GM12878 (cell line): ENCODE results near the gene EXO5.

Source experiments
- KDM1A ChIP-seq: fragments of 200-600 bp; sonication (generic); IDR thresholded peaks from 2 replicates; pipeline ENCODE4 v1.6.1; 2016; ENCODE audit warnings: borderline replicate concordance
- MXI1 ChIP-seq: fragments of 150-350 bp; IDR thresholded peaks from 2 replicates; pipeline ENCODE4 v1.6.1; 2011; ENCODE audit warnings: low read depth, mild to moderate bottlenecking, inconsistent platforms, low read length, improper control_type of control experiment
- NRF1 ChIP-seq: conservative IDR thresholded peaks from 2 replicates; pipeline ENCODE4 v1.6.1; 2011; ENCODE audit warnings: mild to moderate bottlenecking, low read depth, low read length, improper control_type of control experiment
- POLR2A ChIP-seq: IDR thresholded peaks from 2 replicates; pipeline ENCODE4 v1.6.1; 2011; ENCODE audit warnings: low read depth, mild to moderate bottlenecking, low read length
- SRF ChIP-seq, 2 experiments: IDR thresholded peaks; 2 replicates each; pipeline ENCODE4 v1.6.1; 2011; ENCODE audit warnings: low read depth in 2 of 2, low read length in 2 of 2, mild to moderate bottlenecking in 1 of 2, moderate library complexity in 1 of 2
- TBL1XR1 ChIP-seq: IDR thresholded peaks from 2 replicates; pipeline ENCODE4 v1.6.1; 2012; ENCODE audit warnings: low read depth, low read length, improper control_type of control experiment
- TCF7 ChIP-seq: IDR thresholded peaks from 2 replicates; pipeline ENCODE4 v1.6.1; 2014; ENCODE audit warnings: antibody characterized with exemption, borderline replicate concordance
- TF ChIP-seq, protein P1 (sequence below), 3 experiments: IDR thresholded peaks in 2 of 3; conservative IDR thresholded peaks in 1 of 3; 2 replicates each; pipeline ENCODE4 v1.5.1; 2011; ENCODE audit warnings: low read depth in 3 of 3, low read length in 3 of 3, mild to moderate bottlenecking in 3 of 3, control low read depth in 2 of 3, moderate library complexity in 2 of 3, inconsistent platforms in 1 of 3, mixed read lengths in 1 of 3; ENCODE audit not compliant: control insufficient read depth in 2 of 3, insufficient read depth in 1 of 3; ENCODE audit errors: extremely low read depth in 1 of 3
- TF ChIP-seq, protein P2 (sequence below): IDR thresholded peaks from 2 replicates; pipeline ENCODE4 v1.6.1; 2011; ENCODE audit warnings: borderline replicate concordance, low read depth, mild to moderate bottlenecking, moderate library complexity, low read length; ENCODE audit not compliant: insufficient read depth, poor library complexity, severe bottlenecking

DNA sequence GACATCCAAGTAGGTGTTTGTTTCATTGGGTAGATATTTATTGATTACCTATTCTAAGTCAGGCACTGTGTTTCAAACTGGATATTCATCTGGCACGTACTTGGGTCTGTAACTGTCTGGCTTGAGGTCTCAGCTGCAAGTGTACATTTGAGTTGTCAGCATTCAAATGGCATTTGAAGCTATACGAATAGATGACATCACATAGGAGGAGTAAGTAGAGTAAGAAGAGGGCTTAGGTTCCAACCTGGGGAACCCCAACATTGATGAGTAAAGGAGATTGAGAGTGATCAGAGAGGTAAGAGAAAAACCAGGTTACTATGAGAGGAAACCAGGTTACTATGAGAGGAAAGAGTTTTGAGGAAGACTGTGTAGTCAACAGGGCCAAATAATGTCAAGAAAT lies 53.6 kb downstream of the EXO5 start:
- TF ChIP-seq TBL1XR1 (no peak), TCF7 (no peak), POLR2A (no peak), MXI1 (no peak), NRF1 (no peak), KDM1A (no peak), SRF (IDR thresholded peaks at IDR 0.05; ENCODE audit: low read depth in 2 of 2, low read length in 2 of 2) (no peak)
- TF ChIP-seq, protein P1, sequence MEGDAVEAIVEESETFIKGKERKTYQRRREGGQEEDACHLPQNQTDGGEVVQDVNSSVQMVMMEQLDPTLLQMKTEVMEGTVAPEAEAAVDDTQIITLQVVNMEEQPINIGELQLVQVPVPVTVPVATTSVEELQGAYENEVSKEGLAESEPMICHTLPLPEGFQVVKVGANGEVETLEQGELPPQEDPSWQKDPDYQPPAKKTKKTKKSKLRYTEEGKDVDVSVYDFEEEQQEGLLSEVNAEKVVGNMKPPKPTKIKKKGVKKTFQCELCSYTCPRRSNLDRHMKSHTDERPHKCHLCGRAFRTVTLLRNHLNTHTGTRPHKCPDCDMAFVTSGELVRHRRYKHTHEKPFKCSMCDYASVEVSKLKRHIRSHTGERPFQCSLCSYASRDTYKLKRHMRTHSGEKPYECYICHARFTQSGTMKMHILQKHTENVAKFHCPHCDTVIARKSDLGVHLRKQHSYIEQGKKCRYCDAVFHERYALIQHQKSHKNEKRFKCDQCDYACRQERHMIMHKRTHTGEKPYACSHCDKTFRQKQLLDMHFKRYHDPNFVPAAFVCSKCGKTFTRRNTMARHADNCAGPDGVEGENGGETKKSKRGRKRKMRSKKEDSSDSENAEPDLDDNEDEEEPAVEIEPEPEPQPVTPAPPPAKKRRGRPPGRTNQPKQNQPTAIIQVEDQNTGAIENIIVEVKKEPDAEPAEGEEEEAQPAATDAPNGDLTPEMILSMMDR (IDR thresholded peaks at IDR 0.05 in 2 of 3, conservative IDR thresholded peaks at IDR 0.05 in 1 of 3; ENCODE audit: control insufficient read depth in 2 of 3, extremely low read depth in 1 of 3, insufficient read depth in 1 of 3, low read depth in 3 of 3, low read length in 3 of 3) = no peak
- TF ChIP-seq, protein P2, sequence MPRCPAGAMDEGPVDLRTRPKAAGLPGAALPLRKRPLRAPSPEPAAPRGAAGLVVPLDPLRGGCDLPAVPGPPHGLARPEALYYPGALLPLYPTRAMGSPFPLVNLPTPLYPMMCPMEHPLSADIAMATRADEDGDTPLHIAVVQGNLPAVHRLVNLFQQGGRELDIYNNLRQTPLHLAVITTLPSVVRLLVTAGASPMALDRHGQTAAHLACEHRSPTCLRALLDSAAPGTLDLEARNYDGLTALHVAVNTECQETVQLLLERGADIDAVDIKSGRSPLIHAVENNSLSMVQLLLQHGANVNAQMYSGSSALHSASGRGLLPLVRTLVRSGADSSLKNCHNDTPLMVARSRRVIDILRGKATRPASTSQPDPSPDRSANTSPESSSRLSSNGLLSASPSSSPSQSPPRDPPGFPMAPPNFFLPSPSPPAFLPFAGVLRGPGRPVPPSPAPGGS = no peak
